IPS-18a (cell line): Measurements from ENCODE around the gene GPN1.
"Not testable (repeated sequence)": the region's sequence is repeated elsewhere in the genome, so short reads cannot be mapped to it uniquely, and the experiment has no call there.

ENCODE experiments used
- H3K27ac ChIP-seq: one replicate; pipeline ENCODE4 v1.5.1; 2013; ENCODE audit warnings: low read length
- H3K27me3 ChIP-seq: one replicate; pipeline ENCODE4 v1.6.1; 2013; ENCODE audit warnings: mild to moderate bottlenecking, low read length; ENCODE audit not compliant: control insufficient read depth, insufficient read depth
- H3K36me3 ChIP-seq: one replicate; pipeline ENCODE4 v1.6.1; 2013; ENCODE audit warnings: low read depth, low read length; ENCODE audit not compliant: control insufficient read depth
- H3K4me1 ChIP-seq: one replicate; pipeline ENCODE4 v1.6.1; 2013; ENCODE audit warnings: low read depth, low read length; ENCODE audit not compliant: control insufficient read depth
- H3K4me3 ChIP-seq: one replicate; pipeline ENCODE4 v1.5.1; 2013; ENCODE audit warnings: low read length
- H3K9ac ChIP-seq: one replicate; pipeline ENCODE4 v1.6.1; 2013; ENCODE audit warnings: mild to moderate bottlenecking, low read length, moderate library complexity
- H3K9me3 ChIP-seq: one replicate; pipeline ENCODE4 v1.6.1; 2013; ENCODE audit warnings: low read depth, low read length; ENCODE audit not compliant: control insufficient read depth

Gene GPN1

DNA sequence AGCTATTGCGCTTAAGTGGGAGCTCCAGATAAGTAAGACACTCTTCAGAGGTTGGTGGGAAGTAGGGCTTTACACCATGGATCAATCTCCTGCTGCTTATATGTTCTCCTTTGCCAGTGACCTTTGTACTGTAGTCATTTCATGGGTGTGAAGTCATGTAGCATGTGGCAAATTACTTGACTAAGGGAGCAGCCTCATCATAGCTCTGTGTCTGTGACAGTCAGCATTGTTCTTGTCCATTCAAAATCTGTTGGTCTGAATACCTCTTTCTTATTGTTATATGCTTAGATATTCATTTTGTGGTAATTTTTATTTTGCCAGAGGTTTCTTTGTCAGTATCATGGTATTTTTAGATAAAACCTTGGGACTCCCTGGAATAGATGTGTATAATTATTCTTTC lies 53.0 kb downstream of the GPN1 start:
- Histone ChIP-seq H3K4me1 (no peaks in the 10 kb centered on the region), H3K27me3 (no peaks in the 10 kb centered on the region), H3K9me3 (no peaks in the 10 kb centered on the region), H3K9ac (no peak overlapping the region), H3K4me3 (no peak overlapping the region), H3K36me3 (peaks cover 33% of the 10 kb centered on the region), H3K27ac (no peak overlapping the region)

GRCh38 chr2:27682334-27682771 lies 53.5 kb downstream of the GPN1 start:
- H3K27ac ChIP-seq, H3K9me3 ChIP-seq, H3K27me3 ChIP-seq, H3K9ac ChIP-seq, H3K4me1 ChIP-seq, H3K4me3 ChIP-seq: not testable (repeated sequence)
- peaks cover 28% of the 10 kb centered on the region for H3K36me3 ChIP-seq

DNA sequence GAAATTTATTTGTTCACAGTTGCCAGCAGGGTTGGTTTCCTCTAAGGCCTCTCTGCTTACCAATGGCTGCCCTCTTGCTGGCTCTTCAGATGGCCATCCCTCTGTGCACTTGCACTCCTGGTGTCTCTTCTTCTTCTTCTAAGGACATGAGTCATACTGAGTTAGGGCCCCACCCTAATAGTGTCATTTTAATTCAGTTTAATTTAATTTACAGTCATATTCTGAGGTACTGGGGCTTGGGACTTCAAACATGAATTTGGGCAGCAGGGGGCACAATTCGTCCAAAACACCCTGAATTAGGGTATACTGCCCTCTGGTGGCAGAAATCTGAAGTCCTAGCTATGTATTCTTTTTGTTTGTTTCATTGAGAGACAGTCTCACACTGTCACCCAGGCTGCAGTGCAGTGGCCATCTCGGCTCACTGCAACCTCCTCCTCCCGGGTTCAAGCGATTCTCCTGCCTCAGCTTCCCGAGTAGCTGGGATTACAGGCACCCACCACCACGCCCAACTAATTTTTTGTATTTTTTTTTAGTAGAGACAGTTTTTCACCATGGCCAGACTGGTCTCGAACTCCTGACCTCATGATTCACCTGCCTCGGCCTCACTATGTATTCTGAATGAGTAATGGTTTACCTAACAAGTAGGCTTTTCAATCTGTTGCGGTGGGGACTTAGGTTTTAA lies 54.7 kb downstream of the GPN1 start:
- Histone ChIP-seq H3K27ac (no peak overlapping the region), H3K4me1 (no peaks in the 10 kb centered on the region), H3K9me3 (no peaks in the 10 kb centered on the region), H3K4me3 (no peak overlapping the region), H3K36me3 (peaks cover 27% of the 10 kb centered on the region), H3K9ac (no peak overlapping the region), H3K27me3 (no peaks in the 10 kb centered on the region)

DNA sequence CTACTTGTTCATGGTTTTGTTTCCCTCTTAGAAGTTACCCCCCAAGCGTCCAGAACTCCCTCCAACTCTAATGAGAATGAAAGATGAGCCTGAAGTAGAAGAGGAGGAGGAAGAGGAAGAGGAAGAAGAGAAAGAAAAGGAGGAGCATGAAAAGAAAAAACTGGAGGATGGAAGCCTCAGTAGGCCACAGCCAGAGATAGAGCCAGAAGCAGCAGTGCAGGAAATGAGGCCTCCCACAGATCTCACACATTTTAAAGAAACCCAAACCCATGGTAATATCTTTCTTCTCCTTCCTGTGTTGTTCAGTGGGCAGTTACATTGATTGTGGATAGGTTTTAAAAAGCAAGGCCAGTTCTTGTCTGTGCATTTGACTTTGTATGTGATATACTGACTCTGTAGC lies 56.2 kb downstream of the GPN1 start:
- H3K4me1 ChIP-seq, H3K9me3 ChIP-seq, H3K9ac ChIP-seq, H3K27ac ChIP-seq, H3K27me3 ChIP-seq, H3K4me3 ChIP-seq: not testable (repeated sequence)
- H3K36me3 ChIP-seq: peaks cover 38% of the 10 kb centered on the region

- H3K27ac ChIP-seq: no peak overlapping the region
- peaks cover 38% of the 10 kb centered on the region for H3K36me3 ChIP-seq
- H3K27me3 ChIP-seq: no peaks in the 10 kb centered on the region
- no peak overlapping the region for H3K4me3 ChIP-seq
- H3K9ac ChIP-seq: no peak overlapping the region
- no peaks in the 10 kb centered on the region for H3K4me1 ChIP-seq
- no peaks in the 10 kb centered on the region for H3K9me3 ChIP-seq
Measured at GRCh38 chr2:27685577-27685976, 56.7 kb downstream of the GPN1 start.

- Histone ChIP-seq H3K4me3 (no peak overlapping the region), H3K4me1 (no peaks in the 10 kb centered on the region), H3K36me3 (peaks cover 38% of the 10 kb centered on the region), H3K27ac (no peak overlapping the region), H3K9me3 (no peaks in the 10 kb centered on the region), H3K9ac (no peak overlapping the region), H3K27me3 (no peaks in the 10 kb centered on the region)
Measured at GRCh38 chr2:27687232-27687631, 58.4 kb downstream of the GPN1 start.

GRCh38 chr2:27689424-27689823 lies 60.6 kb downstream of the GPN1 start:
- Histone ChIP-seq H3K27me3 (no peaks in the 10 kb centered on the region), H3K4me1 (no peaks in the 10 kb centered on the region), H3K9me3 (no peaks in the 10 kb centered on the region), H3K27ac (no peak overlapping the region), H3K36me3 (peaks cover 38% of the 10 kb centered on the region), H3K4me3 (no peak overlapping the region), H3K9ac (no peak overlapping the region)

GRCh38 chr2:27690052-27690451 lies 61.2 kb downstream of the GPN1 start:
- Histone ChIP-seq H3K4me3 (no peak overlapping the region), H3K27me3 (no peaks in the 10 kb centered on the region), H3K9ac (no peak overlapping the region), H3K36me3 (peaks cover 35% of the 10 kb centered on the region), H3K27ac (no peak overlapping the region), H3K9me3 (no peaks in the 10 kb centered on the region), H3K4me1 (no peaks in the 10 kb centered on the region)

- no peaks in the 10 kb centered on the region for H3K27me3 ChIP-seq
- no peaks in the 10 kb centered on the region for H3K9me3 ChIP-seq
- H3K4me3 ChIP-seq: no peak overlapping the region
- no peak overlapping the region for H3K9ac ChIP-seq
- no peak overlapping the region for H3K27ac ChIP-seq
- peaks cover 10% of the 10 kb centered on the region for H3K36me3 ChIP-seq
- no peaks in the 10 kb centered on the region for H3K4me1 ChIP-seq
Measured at GRCh38 chr2:27697660-27698059, 68.8 kb downstream of the GPN1 start.
